A673 (cell line): ENCODE measurements around the gene IRGC. TPM values are rescaled to one million over a fixed set of nuclear protein-coding genes. Genes with fewer than 3 reads are reported as not detected.
A peak's percentile ranks its signal among the peaks of the same experiment; 100 is the strongest.

Experiments
- Bru-seq: library from RNA; stranded (reverse); fragments of 400-500 nt; gene quantifications from one replicate; lab custom pipeline; 2021; lab: Mats Ljungman, UMichigan
- BruChase-seq, 2 experiments: library from RNA; stranded (reverse); fragments of 400-500 nt; gene quantifications; one replicate each; lab custom pipeline; 2021; lab: Mats Ljungman, UMichigan
- BruUV-seq: library from RNA; stranded (reverse); fragments of 400-500 nt; replicated peaks from 2 replicates; lab custom pipeline; 2021; lab: Mats Ljungman, UMichigan
- CTCF ChIA-PET: fragments of 300-600 bp; sonication (Branson Sonifier 250); formaldehyde crosslinking; loops from one replicate; lab custom pipeline; 2022; ENCODE audit warnings: antibody characterized with exemption; lab: Charles Lee
- POLR2A ChIA-PET: fragments of 300-600 bp; sonication (Branson Sonifier 250); formaldehyde crosslinking; loops from one replicate; lab custom pipeline; 2022; ENCODE audit warnings: antibody characterized with exemption; ENCODE audit not compliant: low non-redundant PET; lab: Charles Lee
- DNase-seq: peaks from one replicate; pipeline ENCODE4 v3.0.0-alpha.2; 2015; ENCODE audit warnings: low spot score
- H3K27ac ChIP-seq: fragments of 200-600 bp; sonication (generic); 2 replicates; pipeline ENCODE4 v1.5.1; 2016; ENCODE audit warnings: mixed run types, low read depth, mild to moderate bottlenecking, mixed read lengths, antibody characterized with exemption, low read length; ENCODE audit not compliant: poor library complexity, severe bottlenecking
- H3K27me3 ChIP-seq: fragments of 200-600 bp; sonication (generic); replicated peaks from 2 replicates; pipeline ENCODE4 v1.6.1; 2017; ENCODE audit warnings: mixed run types, low read depth, mild to moderate bottlenecking, mixed read lengths, antibody characterized with exemption, low read length; ENCODE audit not compliant: insufficient read depth, poor library complexity
- H3K36me3 ChIP-seq: fragments of 200-600 bp; sonication (generic); 2 replicates; pipeline ENCODE4 v1.6.1; 2016; ENCODE audit warnings: mixed run types, mild to moderate bottlenecking, mixed read lengths, antibody characterized with exemption, low read length; ENCODE audit not compliant: insufficient read depth, poor library complexity, severe bottlenecking
- H3K4me1 ChIP-seq: fragments of 200-600 bp; sonication (generic); 2 replicates; pipeline ENCODE4 v1.6.1; 2017; ENCODE audit warnings: mixed run types, mild to moderate bottlenecking, mixed read lengths, antibody characterized with exemption, low read length; ENCODE audit not compliant: insufficient read depth, poor library complexity, severe bottlenecking
- H3K4me3 ChIP-seq: fragments of 200-600 bp; sonication (generic); 2 replicates; pipeline ENCODE4 v1.5.1; 2016; ENCODE audit warnings: low read depth, mixed run types, mild to moderate bottlenecking, mixed read lengths, low read length; ENCODE audit not compliant: poor library complexity, severe bottlenecking
- H3K9me3 ChIP-seq: fragments of 200-600 bp; sonication (generic); 2 replicates; pipeline ENCODE4 v1.6.1; 2016; ENCODE audit warnings: mixed run types, low read depth, mild to moderate bottlenecking, mixed read lengths, antibody characterized with exemption, low read length; ENCODE audit not compliant: poor library complexity, severe bottlenecking
- CTCF ChIP-seq: fragments of 300-800, 200-600 bp; sonication (generic); conservative IDR thresholded peaks from 2 replicates; pipeline ENCODE4 v1.5.1; 2017; ENCODE audit warnings: low read depth, mild to moderate bottlenecking, antibody characterized with exemption, low read length, moderate library complexity, mixed read lengths
- EZH2 ChIP-seq: fragments of 200-600 bp; sonication (generic); IDR thresholded peaks from 2 replicates; pipeline ENCODE4 v1.6.1; 2017; ENCODE audit warnings: borderline replicate concordance, low read depth, mild to moderate bottlenecking, mixed read lengths, antibody characterized with exemption, low read length; ENCODE audit not compliant: poor library complexity, severe bottlenecking
- intact Hi-C: fragments of 100-400 bp; cut with micrococcal nuclease; formaldehyde crosslinking; loops from one replicate; pipeline ENCODE4 v1.10.0; 2022; ENCODE audit not compliant: unreplicated experiment
- long read RNA-seq: library from polyadenylated mRNA; stranded (forward); transcript quantifications from one replicate; pipeline ENCODE4 v2.0.0, GENCODE V29; 2022
- total RNA-seq: library from RNA; stranded (reverse); gene quantifications from 2 replicates; pipeline ENCODE4 v1.2.3, GENCODE V29; 2021

Gene IRGC
- total RNA-seq (not detected in 2 replicates), Bru-seq, nascent RNA (not detected), BruChase-seq, experiment 1, labeled RNA remaining after a 2-hour chase (not detected), BruChase-seq, experiment 2, labeled RNA remaining after a 6-hour chase (not detected)
- long read RNA-seq = 0 reads

- no peak for DNase-seq
- H3K4me3 ChIP-seq = no peak within 1 kb of the TSS
- no peaks in the 10 kb centered on the region for H3K9me3 ChIP-seq
- no peaks in the 10 kb centered on the region for H3K4me1 ChIP-seq
- H3K27ac ChIP-seq = no peak within 1 kb of the TSS
- ChIA-PET CTCF (no interaction called here), POLR2A (no interaction called here)
- H3K27me3 ChIP-seq = no peaks in the 10 kb centered on the region
- BruUV-seq = no TSS peak
- H3K36me3 ChIP-seq = no peaks in the 10 kb centered on the region
- intact Hi-C loops = no loop called here
- TF ChIP-seq EZH2 (no peak), CTCF (no peak)
Observed at GRCh38 chr19:43715776-43716175, at the start of gene IRGC. TSS of gene IRGC (plus strand) at chr19:43716076. CDS start at chr19:43718559, 2,483 bp downstream.

- Histone ChIP-seq H3K27me3 (no peaks in the 10 kb centered on the region), H3K9me3 (no peaks in the 10 kb centered on the region), H3K4me1 (peaks cover 15% of the 10 kb centered on the region), H3K36me3 (no peaks in the 10 kb centered on the region), H3K4me3 (peak overlapping the region; percentile 54), H3K27ac (peak overlapping the region; percentile 83)
- intact Hi-C loops = loop anchor here (10.0 kb wide), 1 partner anchor 132 kb away; the partner anchor contains the start of gene ZNF575
- no peak for DNase-seq
- TF ChIP-seq CTCF (no peak), EZH2 (no peak)
- TSS peak; percentile 58 for BruUV-seq
- ChIA-PET POLR2A (no interaction called here), CTCF (interaction anchor here (0.5 kb wide), 1 partner anchor 71 kb away, joined by 3 read pairs; no protein-coding TSS in a partner anchor)
Observed at GRCh38 chr19:43667126-43667875, 48.6 kb upstream of the IRGC start.

GRCh38 chr19:43667876-43668405 is 47.9 kb upstream of the IRGC start:
- DNase-seq = no peak
- Histone ChIP-seq H3K9me3 (no peaks in the 10 kb centered on the region), H3K27me3 (no peaks in the 10 kb centered on the region), H3K36me3 (no peaks in the 10 kb centered on the region), H3K4me1 (peaks cover 15% of the 10 kb centered on the region), H3K27ac (peak overlapping the region; percentile 83), H3K4me3 (peak overlapping the region; percentile 54)
- ChIA-PET CTCF (interaction anchor here (0.5 to 1.1 kb wide), 4 partner anchors 70 to 142 kb away, joined by 3 to 5 read pairs (median 3); no protein-coding TSS in a partner anchor), POLR2A (interaction anchor here (0.6 to 1.0 kb wide), 3 partner anchors 23 to 268 kb away, joined by 3 to 4 read pairs (median 3); no protein-coding TSS in a partner anchor)
- BruUV-seq = no TSS peak
- intact Hi-C loops = loop anchor here (10.0 kb wide), 1 partner anchor 133 kb away; the partner anchor contains the start of gene ZNF575
- no peak for TF ChIP-seq EZH2
- TF ChIP-seq CTCF = no peak
